GM23338 (cell line): ENCODE data around the gene KLLN.

Experiments used
- CTCF ChIP-seq, 2 experiments: fragments of 200-600 bp in 1 of 2; sonication (generic) in 1 of 2; conservative IDR thresholded peaks; 2 replicates each; pipeline versions ENCODE4 v1.5.1 to v1.6.1; 2016 to 2017; ENCODE audit warnings: antibody characterized with exemption in 2 of 2, low read depth in 2 of 2, mild to moderate bottlenecking in 2 of 2, moderate library complexity in 1 of 2
- EZH2 ChIP-seq: fragments of 200-600 bp; sonication (generic); IDR thresholded peaks from one replicate; pipeline ENCODE4 v1.8.0; 2017; ENCODE audit warnings: antibody characterized with exemption, mild to moderate bottlenecking, low read depth; ENCODE audit not compliant: unreplicated experiment
- POLR2AphosphoS5 ChIP-seq: IDR thresholded peaks from 2 replicates; pipeline ENCODE4 v1.6.1; 2016; ENCODE audit warnings: antibody characterized with exemption, low read depth
- STAT1 ChIP-seq: IDR thresholded peaks from one replicate; pipeline ENCODE4 v1.6.1; 2016; ENCODE audit warnings: antibody characterized with exemption; ENCODE audit not compliant: unreplicated experiment
- TF ChIP-seq, protein P1 (sequence below): IDR thresholded peaks from one replicate; pipeline ENCODE4 v1.6.1; 2018; ENCODE audit warnings: antibody characterized with exemption; ENCODE audit not compliant: unreplicated experiment

DNA sequence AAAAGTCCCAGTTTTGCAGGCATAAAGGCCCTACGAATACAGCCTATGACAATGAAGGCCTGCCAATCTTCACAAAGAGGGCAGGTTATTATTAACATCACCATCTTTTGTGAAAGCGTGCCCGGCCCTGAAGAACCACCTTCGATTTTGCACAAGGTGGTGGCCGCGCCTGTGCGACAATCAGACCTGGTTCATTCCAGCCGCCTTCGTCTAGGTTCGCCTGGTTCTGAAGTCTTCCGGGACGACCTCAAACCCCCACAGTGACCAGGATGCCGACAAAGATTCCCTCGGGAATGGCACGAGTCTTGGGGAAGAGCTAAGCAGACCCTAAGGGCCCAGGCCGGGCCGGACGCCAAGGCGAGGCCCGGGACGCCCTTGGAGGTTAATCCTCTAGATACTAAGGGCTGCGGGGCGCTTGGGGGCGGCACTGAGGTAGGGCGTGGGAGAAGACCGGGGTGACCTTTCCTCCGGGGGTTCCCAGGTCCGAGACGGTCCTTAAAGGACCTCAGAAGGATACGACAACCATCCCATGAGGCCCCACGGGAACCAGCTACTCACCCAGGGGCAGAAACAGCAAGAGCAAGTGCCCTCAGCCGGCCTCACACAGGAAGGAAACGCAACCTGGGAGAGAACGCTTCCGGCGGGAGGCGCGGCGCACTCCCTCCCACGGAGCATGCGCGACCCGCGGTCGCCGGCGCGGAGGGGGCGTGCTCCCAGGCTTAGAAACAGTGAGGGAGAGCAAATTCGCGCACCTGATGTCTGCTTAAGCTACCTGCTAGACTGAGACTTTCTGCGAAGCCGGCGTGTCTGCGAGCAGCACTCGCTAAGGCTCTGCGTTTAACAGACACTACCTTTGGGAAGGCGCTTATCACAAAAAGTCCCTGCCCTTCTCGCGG is 45.5 kb downstream of the KLLN start, which contains the start of gene ATAD1:
- TF ChIP-seq EZH2 (no peak), POLR2AphosphoS5 (peak; percentile 92), CTCF (conservative IDR thresholded peaks at IDR 0.05; ENCODE audit: low read depth in 2 of 2) (peak; percentile 8 to 17; a peak in 1 of 4 replicates), STAT1 (no peak)
- TF ChIP-seq, protein P1, sequence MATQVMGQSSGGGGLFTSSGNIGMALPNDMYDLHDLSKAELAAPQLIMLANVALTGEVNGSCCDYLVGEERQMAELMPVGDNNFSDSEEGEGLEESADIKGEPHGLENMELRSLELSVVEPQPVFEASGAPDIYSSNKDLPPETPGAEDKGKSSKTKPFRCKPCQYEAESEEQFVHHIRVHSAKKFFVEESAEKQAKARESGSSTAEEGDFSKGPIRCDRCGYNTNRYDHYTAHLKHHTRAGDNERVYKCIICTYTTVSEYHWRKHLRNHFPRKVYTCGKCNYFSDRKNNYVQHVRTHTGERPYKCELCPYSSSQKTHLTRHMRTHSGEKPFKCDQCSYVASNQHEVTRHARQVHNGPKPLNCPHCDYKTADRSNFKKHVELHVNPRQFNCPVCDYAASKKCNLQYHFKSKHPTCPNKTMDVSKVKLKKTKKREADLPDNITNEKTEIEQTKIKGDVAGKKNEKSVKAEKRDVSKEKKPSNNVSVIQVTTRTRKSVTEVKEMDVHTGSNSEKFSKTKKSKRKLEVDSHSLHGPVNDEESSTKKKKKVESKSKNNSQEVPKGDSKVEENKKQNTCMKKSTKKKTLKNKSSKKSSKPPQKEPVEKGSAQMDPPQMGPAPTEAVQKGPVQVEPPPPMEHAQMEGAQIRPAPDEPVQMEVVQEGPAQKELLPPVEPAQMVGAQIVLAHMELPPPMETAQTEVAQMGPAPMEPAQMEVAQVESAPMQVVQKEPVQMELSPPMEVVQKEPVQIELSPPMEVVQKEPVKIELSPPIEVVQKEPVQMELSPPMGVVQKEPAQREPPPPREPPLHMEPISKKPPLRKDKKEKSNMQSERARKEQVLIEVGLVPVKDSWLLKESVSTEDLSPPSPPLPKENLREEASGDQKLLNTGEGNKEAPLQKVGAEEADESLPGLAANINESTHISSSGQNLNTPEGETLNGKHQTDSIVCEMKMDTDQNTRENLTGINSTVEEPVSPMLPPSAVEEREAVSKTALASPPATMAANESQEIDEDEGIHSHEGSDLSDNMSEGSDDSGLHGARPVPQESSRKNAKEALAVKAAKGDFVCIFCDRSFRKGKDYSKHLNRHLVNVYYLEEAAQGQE: no peak
